WTC11 (cell line): ENCODE results near the gene ROR2. TPM values are rescaled to one million over a fixed set of nuclear protein-coding genes. Genes with fewer than 3 reads are reported as not detected.

ENCODE experiments used
- ATAC-seq: fragments of 200-7000 bp; cut with Tn5 transposase; 2 replicates; pipeline ENCODE4 v1.10.0; 2021; ENCODE audit warnings: mild to moderate bottlenecking, moderate library complexity
- CTCF ChIA-PET: fragments of 300-600 bp; sonication (Branson Sonifier 250); formaldehyde crosslinking; loops from one replicate; lab custom pipeline; 2021; ENCODE audit warnings: antibody characterized with exemption; lab: Charles Lee
- POLR2A ChIA-PET: fragments of 350-600 bp; sonication (Branson Sonifier 250); formaldehyde crosslinking; loops from one replicate; lab custom pipeline; 2021; ENCODE audit warnings: antibody characterized with exemption; lab: Charles Lee
- DNase-seq: peaks from one replicate; pipeline ENCODE4 v3.0.0; 2021; ENCODE audit warnings: low spot score
- H3K27ac Mint-ChIP-seq: 2 replicates; pipeline ENCODE4 v1.8.0; 2021; ENCODE audit warnings: mixed read lengths
- H3K27me3 Mint-ChIP-seq: 2 replicates; pipeline ENCODE4 v1.8.0; 2021; ENCODE audit warnings: low read depth, mild to moderate bottlenecking, moderate library complexity, mixed read lengths
- H3K36me3 Mint-ChIP-seq: 2 replicates; pipeline ENCODE4 v1.8.0; 2021; ENCODE audit warnings: mixed read lengths
- H3K4me1 Mint-ChIP-seq: 2 replicates; pipeline ENCODE4 v1.8.0; 2022; ENCODE audit warnings: mixed read lengths
- H3K4me3 Mint-ChIP-seq: 2 replicates; pipeline ENCODE4 v1.8.0; 2021; ENCODE audit warnings: mild to moderate bottlenecking, moderate library complexity, mixed read lengths
- H3K9me3 Mint-ChIP-seq: 2 replicates; pipeline ENCODE4 v1.8.0; 2021; ENCODE audit warnings: mixed read lengths
- ARID4B ChIP-seq: sonication (generic); formaldehyde crosslinking; IDR thresholded peaks from 2 replicates; pipeline ENCODE4 v1.8.0; 2023; ENCODE audit warnings: missing genetic modification reagents, mild to moderate bottlenecking, borderline replicate concordance
- IRF1 ChIP-seq: sonication (generic); formaldehyde crosslinking; IDR thresholded peaks from 2 replicates; pipeline ENCODE4 v1.8.0; 2023; ENCODE audit warnings: missing genetic modification reagents
- JUN ChIP-seq: sonication (generic); formaldehyde crosslinking; IDR thresholded peaks from 2 replicates; pipeline ENCODE4 v1.8.0; 2023; ENCODE audit warnings: mild to moderate bottlenecking, missing genetic modification reagents
- MXD4 ChIP-seq: fragments of 250-450 bp; sonication (Bioruptor Pico); IDR thresholded peaks from 2 replicates; pipeline ENCODE4 v1.8.0; 2021; ENCODE audit warnings: mild to moderate bottlenecking, moderate library complexity, borderline replicate concordance
- NFATC4 ChIP-seq: fragments of 250-450 bp; sonication (Bioruptor Pico); IDR thresholded peaks from 2 replicates; pipeline ENCODE4 v1.9.0; 2021; ENCODE audit warnings: mild to moderate bottlenecking
- SMAD4 ChIP-seq: sonication (generic); formaldehyde crosslinking; IDR thresholded peaks from 2 replicates; pipeline ENCODE4 v1.8.0; 2022; ENCODE audit warnings: mild to moderate bottlenecking, missing genetic modification reagents
- SP1 ChIP-seq: sonication (generic); formaldehyde crosslinking; conservative IDR thresholded peaks from 2 replicates; pipeline ENCODE4 v1.8.1; 2022; ENCODE audit warnings: missing genetic modification reagents
- STAT6 ChIP-seq: sonication (generic); formaldehyde crosslinking; conservative IDR thresholded peaks from 2 replicates; pipeline ENCODE4 v1.8.1; 2023; ENCODE audit warnings: mild to moderate bottlenecking, low read depth, missing genetic modification reagents, moderate library complexity
- TCF7 ChIP-seq: sonication (generic); formaldehyde crosslinking; IDR thresholded peaks from 2 replicates; pipeline ENCODE4 v1.8.0; 2022; ENCODE audit warnings: mild to moderate bottlenecking, low read depth, missing genetic modification reagents, moderate library complexity
- ZNF263 ChIP-seq: sonication (generic); formaldehyde crosslinking; IDR thresholded peaks from 2 replicates; pipeline ENCODE4 v1.8.1; 2022; ENCODE audit warnings: low read depth, mild to moderate bottlenecking, moderate library complexity, missing genetic modification reagents
- ZNF396 ChIP-seq: fragments of 250-450 bp; sonication (Bioruptor Pico); IDR thresholded peaks from 2 replicates; pipeline ENCODE4 v1.8.0; 2021; ENCODE audit warnings: mild to moderate bottlenecking, moderate library complexity, borderline replicate concordance
- total RNA-seq: library from RNA; stranded (reverse); gene quantifications from 3 replicates; pipeline ENCODE4 v1.2.3, GENCODE V29; 2021
- TF ChIP-seq, protein P1 (sequence below): fragments of 250-450 bp; sonication (Bioruptor Pico); IDR thresholded peaks from 2 replicates; pipeline ENCODE4 v1.9.0; 2021; ENCODE audit warnings: mild to moderate bottlenecking
- TF ChIP-seq, protein P2 (sequence below): sonication (generic); formaldehyde crosslinking; IDR thresholded peaks from 2 replicates; pipeline ENCODE4 v1.8.0; 2022; ENCODE audit warnings: mild to moderate bottlenecking, missing genetic modification reagents
- TF ChIP-seq, protein P3 (sequence below): fragments of 250-450 bp; sonication (Bioruptor Pico); IDR thresholded peaks from 2 replicates; pipeline ENCODE4 v1.9.0; 2021; ENCODE audit warnings: mild to moderate bottlenecking
- TF ChIP-seq, protein P4 (sequence below): fragments of 250-450 bp; sonication (Bioruptor Pico); IDR thresholded peaks from 2 replicates; pipeline ENCODE4 v2.1.2; 2022; ENCODE audit warnings: mild to moderate bottlenecking, moderate library complexity
- TF ChIP-seq, protein P5 (sequence below): sonication (generic); formaldehyde crosslinking; IDR thresholded peaks from 2 replicates; pipeline ENCODE4 v1.8.0; 2022; ENCODE audit warnings: mild to moderate bottlenecking, missing genetic modification reagents

The ROR2 gene
- total RNA-seq, 1 experiment from 2014 or later = 19.8 TPM

- no peak for DNase-seq
- H3K27me3 Mint-ChIP-seq = no peaks in the 10 kb centered on the region
These were observed 415.7 kb downstream of the ROR2 start for GRCh38 chr9:91534374-91534773.

DNA sequence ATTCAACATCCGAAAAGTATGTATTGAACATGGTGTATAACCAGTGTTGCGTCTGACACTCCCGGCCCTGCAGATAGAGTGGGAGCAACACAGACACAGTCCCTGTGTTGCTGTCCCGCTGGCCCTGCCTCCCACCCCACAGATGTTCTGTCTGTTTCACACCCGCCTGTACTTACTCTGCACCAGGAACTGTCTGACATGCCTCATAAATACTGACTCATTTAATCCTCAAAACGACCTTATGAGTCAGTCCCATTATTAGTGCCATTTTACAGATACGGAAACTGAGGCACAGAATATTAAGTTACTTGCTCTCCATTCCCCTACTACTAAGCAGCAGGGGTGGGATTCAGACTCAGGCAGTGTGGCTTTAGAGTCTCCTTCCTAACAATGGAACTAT lies 416.6 kb downstream of the ROR2 start:
- no peaks in the 10 kb centered on the region for H3K36me3 Mint-ChIP-seq
- H3K4me3 Mint-ChIP-seq = no peak overlapping the region
- H3K4me1 Mint-ChIP-seq = peaks cover 20% of the 10 kb centered on the region
- no peaks in the 10 kb centered on the region for H3K27me3 Mint-ChIP-seq
- TF ChIP-seq JUN = no peak
- TF ChIP-seq, protein P1, sequence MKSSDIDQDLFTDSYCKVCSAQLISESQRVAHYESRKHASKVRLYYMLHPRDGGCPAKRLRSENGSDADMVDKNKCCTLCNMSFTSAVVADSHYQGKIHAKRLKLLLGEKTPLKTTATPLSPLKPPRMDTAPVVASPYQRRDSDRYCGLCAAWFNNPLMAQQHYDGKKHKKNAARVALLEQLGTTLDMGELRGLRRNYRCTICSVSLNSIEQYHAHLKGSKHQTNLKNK (CRISPR knock-in tag) = no peak
- H3K27ac Mint-ChIP-seq = no peak overlapping the region
- ATAC-seq (no peak), DNase-seq (no peak)
- CTCF ChIA-PET = interaction anchor here (1.0 kb wide), 1 partner anchor 618 kb away, joined by 3 read pairs; no protein-coding TSS in a partner anchor
- H3K9me3 Mint-ChIP-seq = no peaks in the 10 kb centered on the region
- POLR2A ChIA-PET = no interaction called here

More at GRCh38 chr9:91534374-91534773, 415.7 kb downstream of the ROR2 start:
- H3K27ac Mint-ChIP-seq = no peak overlapping the region
- TF ChIP-seq, protein P2, sequence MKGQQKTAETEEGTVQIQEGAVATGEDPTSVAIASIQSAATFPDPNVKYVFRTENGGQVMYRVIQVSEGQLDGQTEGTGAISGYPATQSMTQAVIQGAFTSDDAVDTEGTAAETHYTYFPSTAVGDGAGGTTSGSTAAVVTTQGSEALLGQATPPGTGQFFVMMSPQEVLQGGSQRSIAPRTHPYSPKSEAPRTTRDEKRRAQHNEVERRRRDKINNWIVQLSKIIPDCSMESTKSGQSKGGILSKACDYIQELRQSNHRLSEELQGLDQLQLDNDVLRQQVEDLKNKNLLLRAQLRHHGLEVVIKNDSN (CRISPR knock-in tag) = no peak
- TF ChIP-seq TCF7 (CRISPR knock-in tag) (no peak), ZNF263 (CRISPR knock-in tag) (no peak), SMAD4 (CRISPR knock-in tag) (no peak), SP1 (CRISPR knock-in tag) (no peak), ZNF396 (CRISPR knock-in tag) (no peak), MXD4 (CRISPR knock-in tag) (no peak), STAT6 (CRISPR knock-in tag) (no peak), NFATC4 (no peak)
- TF ChIP-seq, protein P3, sequence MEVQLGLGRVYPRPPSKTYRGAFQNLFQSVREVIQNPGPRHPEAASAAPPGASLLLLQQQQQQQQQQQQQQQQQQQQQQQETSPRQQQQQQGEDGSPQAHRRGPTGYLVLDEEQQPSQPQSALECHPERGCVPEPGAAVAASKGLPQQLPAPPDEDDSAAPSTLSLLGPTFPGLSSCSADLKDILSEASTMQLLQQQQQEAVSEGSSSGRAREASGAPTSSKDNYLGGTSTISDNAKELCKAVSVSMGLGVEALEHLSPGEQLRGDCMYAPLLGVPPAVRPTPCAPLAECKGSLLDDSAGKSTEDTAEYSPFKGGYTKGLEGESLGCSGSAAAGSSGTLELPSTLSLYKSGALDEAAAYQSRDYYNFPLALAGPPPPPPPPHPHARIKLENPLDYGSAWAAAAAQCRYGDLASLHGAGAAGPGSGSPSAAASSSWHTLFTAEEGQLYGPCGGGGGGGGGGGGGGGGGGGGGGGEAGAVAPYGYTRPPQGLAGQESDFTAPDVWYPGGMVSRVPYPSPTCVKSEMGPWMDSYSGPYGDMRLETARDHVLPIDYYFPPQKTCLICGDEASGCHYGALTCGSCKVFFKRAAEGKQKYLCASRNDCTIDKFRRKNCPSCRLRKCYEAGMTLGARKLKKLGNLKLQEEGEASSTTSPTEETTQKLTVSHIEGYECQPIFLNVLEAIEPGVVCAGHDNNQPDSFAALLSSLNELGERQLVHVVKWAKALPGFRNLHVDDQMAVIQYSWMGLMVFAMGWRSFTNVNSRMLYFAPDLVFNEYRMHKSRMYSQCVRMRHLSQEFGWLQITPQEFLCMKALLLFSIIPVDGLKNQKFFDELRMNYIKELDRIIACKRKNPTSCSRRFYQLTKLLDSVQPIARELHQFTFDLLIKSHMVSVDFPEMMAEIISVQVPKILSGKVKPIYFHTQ (CRISPR knock-in tag) = no peak
- H3K4me3 Mint-ChIP-seq = no peak overlapping the region
- H3K9me3 Mint-ChIP-seq = no peaks in the 10 kb centered on the region
- no peaks in the 10 kb centered on the region for H3K36me3 Mint-ChIP-seq
- ChIA-PET POLR2A (interaction anchor here (0.6 kb wide), 1 partner anchor 615 kb away, joined by 4 read pairs; no protein-coding TSS in a partner anchor), CTCF (interaction anchor here (1.0 kb wide), 1 partner anchor 619 kb away, joined by 3 read pairs; no protein-coding TSS in a partner anchor)
- peaks cover 30% of the 10 kb centered on the region for H3K4me1 Mint-ChIP-seq
- ATAC-seq = no peak

- H3K9me3 Mint-ChIP-seq = peaks cover 3% of the 10 kb centered on the region; the same call in 1 of the 2 replicates
- H3K27me3 Mint-ChIP-seq = no peaks in the 10 kb centered on the region
- CTCF ChIA-PET = no interaction called here
- no peak overlapping the region for H3K4me3 Mint-ChIP-seq
- no peak for ATAC-seq
- H3K4me1 Mint-ChIP-seq = peaks cover 14% of the 10 kb centered on the region
- POLR2A ChIA-PET = no interaction called here
- H3K27ac Mint-ChIP-seq = no peak overlapping the region
- no peak for DNase-seq
- H3K36me3 Mint-ChIP-seq = no peaks in the 10 kb centered on the region
- TF ChIP-seq, protein P4, sequence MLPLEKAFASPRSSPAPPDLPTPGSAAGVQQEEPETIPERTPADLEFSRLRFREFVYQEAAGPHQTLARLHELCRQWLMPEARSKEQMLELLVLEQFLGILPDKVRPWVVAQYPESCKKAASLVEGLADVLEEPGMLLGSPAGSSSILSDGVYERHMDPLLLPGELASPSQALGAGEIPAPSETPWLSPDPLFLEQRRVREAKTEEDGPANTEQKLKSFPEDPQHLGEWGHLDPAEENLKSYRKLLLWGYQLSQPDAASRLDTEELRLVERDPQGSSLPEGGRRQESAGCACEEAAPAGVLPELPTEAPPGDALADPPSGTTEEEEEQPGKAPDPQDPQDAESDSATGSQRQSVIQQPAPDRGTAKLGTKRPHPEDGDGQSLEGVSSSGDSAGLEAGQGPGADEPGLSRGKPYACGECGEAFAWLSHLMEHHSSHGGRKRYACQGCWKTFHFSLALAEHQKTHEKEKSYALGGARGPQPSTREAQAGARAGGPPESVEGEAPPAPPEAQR (CRISPR knock-in tag) = no peak
- no peak for TF ChIP-seq ARID4B
- TF ChIP-seq ZNF263 (CRISPR knock-in tag) = no peak
- TF ChIP-seq, protein P5, sequence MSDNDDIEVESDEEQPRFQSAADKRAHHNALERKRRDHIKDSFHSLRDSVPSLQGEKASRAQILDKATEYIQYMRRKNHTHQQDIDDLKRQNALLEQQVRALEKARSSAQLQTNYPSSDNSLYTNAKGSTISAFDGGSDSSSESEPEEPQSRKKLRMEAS = no peak
- TF ChIP-seq TCF7 (CRISPR knock-in tag) = no peak
- TF ChIP-seq, protein P2 (CRISPR knock-in tag) = no peak
- no peak for TF ChIP-seq IRF1 (CRISPR knock-in tag)
These were observed 417.7 kb downstream of the ROR2 start for GRCh38 chr9:91532325-91532724.
